Suprapubic skin (tissue), 4 donors: Measurements from ENCODE around the gene TCP11L1. TPM values are rescaled to one million over a fixed set of nuclear protein-coding genes. Genes with fewer than 3 reads are reported as not detected.

Experiments
- DNase-seq, 2 donors: peaks; one replicate each; pipeline ENCODE4 v3.0.0-alpha.2; 2019; ENCODE audit warnings: low spot score in 2 of 2
- H3K27ac ChIP-seq: fragments of 200-600 bp; sonication (generic); one replicate; pipeline ENCODE4 v1.5.1; 2019
- H3K27me3 ChIP-seq: fragments of 200-600 bp; sonication (generic); one replicate; pipeline ENCODE4 v1.5.1; 2019
- H3K36me3 ChIP-seq: fragments of 200-600 bp; sonication (generic); one replicate; pipeline ENCODE4 v1.5.1; 2019
- H3K4me1 ChIP-seq: fragments of 200-600 bp; sonication (generic); one replicate; pipeline ENCODE4 v1.5.1; 2019
- H3K4me3 ChIP-seq: fragments of 200-600 bp; sonication (generic); one replicate; pipeline ENCODE4 v1.5.1; 2019; ENCODE audit warnings: mild to moderate bottlenecking
- H3K9me3 ChIP-seq: fragments of 200-600 bp; sonication (generic); one replicate; pipeline ENCODE4 v1.5.1; 2019
- CTCF ChIP-seq, 2 donors: fragments of 200-600 bp in 1 of 2; fragments of 450-650 bp in 1 of 2; sonication (generic) in 1 of 2; IDR thresholded peaks; one replicate each; pipeline ENCODE4 v1.5.1; 2016 to 2019; ENCODE audit warnings: antibody characterized with exemption in 2 of 2, mild to moderate bottlenecking in 1 of 2, moderate library complexity in 1 of 2
- EP300 ChIP-seq: sonication (generic); formaldehyde crosslinking; IDR thresholded peaks from one replicate; pipeline ENCODE4 v1.6.1; 2017; ENCODE audit warnings: antibody characterized with exemption
- POLR2A ChIP-seq, 2 donors: fragments of 450-650 bp; IDR thresholded peaks; one replicate each; pipeline ENCODE4 v1.6.1; 2017; ENCODE audit warnings: antibody characterized with exemption in 2 of 2, mild to moderate bottlenecking in 2 of 2, moderate library complexity in 2 of 2
- POLR2AphosphoS5 ChIP-seq, 3 donors: sonication (generic); formaldehyde crosslinking; IDR thresholded peaks; one replicate each; pipeline ENCODE4 v1.6.1; 2017; ENCODE audit warnings: antibody characterized with exemption in 3 of 3
- WGBS: methylation state at CpG from one replicate; pipeline ENCODE4 v1.1.5; 2018; 5-methylcytosine and 5-hydroxymethylcytosine counted together
- total RNA-seq, 4 donors: library from RNA; depleted of rRNA; stranded (reverse); fragments of >200 nt; gene quantifications; one replicate each; pipeline ENCODE4 v1.1.0, GENCODE V29; 2016

The TCP11L1 gene
- total RNA-seq, 4 donors from 2014 or later: 34.8 to 65.6 (median 42.9) TPM

GRCh38 chr11:33001281-33001680, 38.1 kb upstream of the TCP11L1 start:
- 80% methylated on average over 4 of the region's 6 CpGs for WGBS
- TF ChIP-seq CTCF (IDR thresholded peaks at IDR 0.05): no peak
- TF ChIP-seq POLR2A (IDR thresholded peaks at IDR 0.05): no peak
- no peak for TF ChIP-seq POLR2AphosphoS5 (IDR thresholded peaks at IDR 0.05)
- TF ChIP-seq EP300: no peak

GRCh38 chr11:33001751-33002542, 37.4 kb upstream of the TCP11L1 start:
- H3K36me3 ChIP-seq: no peaks in the 10 kb centered on the region
- no peak overlapping the region for H3K4me3 ChIP-seq
- TF ChIP-seq POLR2AphosphoS5 (IDR thresholded peaks at IDR 0.05): no peak
- no peaks in the 10 kb centered on the region for H3K9me3 ChIP-seq
- no peak for DNase-seq
- no peaks in the 10 kb centered on the region for H3K4me1 ChIP-seq
- H3K27ac ChIP-seq: no peak overlapping the region
- WGBS: 85% methylated on average over 6 of the region's 8 CpGs
- no peaks in the 10 kb centered on the region for H3K27me3 ChIP-seq

More at GRCh38 chr11:33001281-33001680, 38.1 kb upstream of the TCP11L1 start:
- Histone ChIP-seq H3K4me3 (no peak overlapping the region), H3K4me1 (no peaks in the 10 kb centered on the region), H3K27ac (no peak overlapping the region), H3K9me3 (no peaks in the 10 kb centered on the region), H3K36me3 (no peaks in the 10 kb centered on the region), H3K27me3 (no peaks in the 10 kb centered on the region)
- DNase-seq: no peak

GRCh38 chr11:33005175-33005574, 34.2 kb upstream of the TCP11L1 start:
- WGBS: 48% methylated on average over 2 of the region's 2 CpGs
- no peaks in the 10 kb centered on the region for H3K27me3 ChIP-seq
- no peak overlapping the region for H3K27ac ChIP-seq
- H3K36me3 ChIP-seq: no peaks in the 10 kb centered on the region
- no peaks in the 10 kb centered on the region for H3K4me1 ChIP-seq
- TF ChIP-seq EP300: no peak
- TF ChIP-seq POLR2A (IDR thresholded peaks at IDR 0.05): no peak
- TF ChIP-seq POLR2AphosphoS5 (IDR thresholded peaks at IDR 0.05): no peak
- no peak for TF ChIP-seq CTCF (IDR thresholded peaks at IDR 0.05)
- H3K9me3 ChIP-seq: no peaks in the 10 kb centered on the region
- no peak overlapping the region for H3K4me3 ChIP-seq
- DNase-seq: no peak

GRCh38 chr11:33006010-33006409, 33.4 kb upstream of the TCP11L1 start:
- Histone ChIP-seq H3K36me3 (no peaks in the 10 kb centered on the region), H3K4me1 (no peaks in the 10 kb centered on the region), H3K27ac (no peak overlapping the region), H3K27me3 (no peaks in the 10 kb centered on the region), H3K4me3 (no peak overlapping the region), H3K9me3 (no peaks in the 10 kb centered on the region)
- TF ChIP-seq CTCF (IDR thresholded peaks at IDR 0.05) (no peak), EP300 (no peak), POLR2A (IDR thresholded peaks at IDR 0.05) (no peak), POLR2AphosphoS5 (IDR thresholded peaks at IDR 0.05) (no peak)
- DNase-seq: no peak

GRCh38 chr11:33013755-33014154, 25.6 kb upstream of the TCP11L1 start:
- no peaks in the 10 kb centered on the region for H3K36me3 ChIP-seq
- H3K27ac ChIP-seq: no peak overlapping the region
- no peak for DNase-seq
- no peaks in the 10 kb centered on the region for H3K27me3 ChIP-seq
- no peak for TF ChIP-seq EP300
- TF ChIP-seq POLR2AphosphoS5 (IDR thresholded peaks at IDR 0.05): no peak
- no peak for TF ChIP-seq POLR2A (IDR thresholded peaks at IDR 0.05)
- TF ChIP-seq CTCF (IDR thresholded peaks at IDR 0.05): no peak
- 52% methylated on average over 1 of the region's 1 CpG for WGBS
- peaks cover 27% of the 10 kb centered on the region for H3K4me1 ChIP-seq
- no peaks in the 10 kb centered on the region for H3K9me3 ChIP-seq
- no peak overlapping the region for H3K4me3 ChIP-seq
